ENCODE results near the gene PRDM13. TPM values are rescaled to one million over a fixed set of nuclear protein-coding genes. Genes with fewer than 3 reads are reported as not detected.

Gene PRDM13
- polyA plus RNA-seq (2013), result 0.03 and 0.06 TPM in 2 replicates

DNA sequence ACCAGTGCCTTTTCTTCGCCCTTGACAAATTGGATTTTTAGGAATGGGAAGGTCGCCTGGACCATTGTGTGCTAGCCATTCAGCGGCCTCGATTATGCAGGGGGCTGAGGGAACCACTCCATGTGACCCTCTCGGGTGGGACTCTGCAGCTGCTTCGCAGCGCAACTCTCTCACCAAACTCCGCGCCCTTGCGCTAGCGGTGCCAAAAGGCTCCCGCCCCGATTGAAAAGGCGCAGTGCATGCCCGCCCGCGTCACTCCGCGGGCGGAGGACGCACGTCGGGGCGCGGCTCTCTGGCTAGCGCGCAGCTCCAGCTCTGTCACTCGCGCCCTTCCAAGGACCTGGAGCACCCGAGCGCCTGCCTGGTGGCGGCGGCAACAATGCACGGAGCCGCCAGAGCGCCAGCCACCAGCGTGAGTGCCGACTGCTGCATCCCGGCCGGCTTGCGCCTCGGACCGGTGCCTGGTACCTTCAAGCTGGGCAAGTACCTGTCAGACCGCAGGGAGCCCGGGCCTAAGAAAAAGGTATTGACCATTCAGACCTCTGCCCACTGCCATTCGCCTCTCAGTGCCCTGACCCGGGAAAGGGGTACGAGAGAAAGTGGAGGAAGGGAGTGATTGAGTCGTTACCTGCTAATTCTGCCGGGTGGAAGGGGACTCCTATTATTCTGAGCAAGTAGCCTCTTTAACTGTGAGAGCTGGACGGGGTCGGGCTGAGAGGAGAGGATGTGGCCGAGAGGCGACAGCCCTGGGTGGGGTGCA lies at the start of gene PRDM13:
PRDM13 (plus strand) TSS at position 178 of the 760 bp plus-strand sequence; CDS start at position 380, 202 bp downstream.
- no peak within 1 kb of the TSS for H4K8ac ChIP-seq (ENCODE audit: low read depth, low read length)
- peaks cover 7% of the 10 kb centered on the region for H3K9me3 ChIP-seq (ENCODE audit: insufficient read depth, low read depth, low read length)
- WGBS (ENCODE audit: extremely low coverage, insufficient coverage, insufficient read length), result no CpG with 5 or more reads among the region's 54 CpGs
- no peak within 1 kb of the TSS for H3K27ac ChIP-seq (ENCODE audit: low read depth, low read length)
- H2BK12ac ChIP-seq (ENCODE audit: low read length), result no peak within 1 kb of the TSS
- H3K36me3 ChIP-seq (ENCODE audit: control insufficient read depth in 1 of 2, insufficient read depth in 2 of 2, low read length in 2 of 2), result no peaks in the 10 kb centered on the region
- H3K4me3 ChIP-seq (ENCODE audit: low read depth, low read length), result no peak within 1 kb of the TSS
- H3K23ac ChIP-seq (ENCODE audit: low read length), result peak within 1 kb of the TSS; percentile 20
- no peak within 1 kb of the TSS for H3K14ac ChIP-seq (ENCODE audit: low read length)
- H3K18ac ChIP-seq (ENCODE audit: low read length), result no peak within 1 kb of the TSS
- H2BK120ac ChIP-seq (ENCODE audit: insufficient read depth, low read length, poor library complexity), result no peak within 1 kb of the TSS
- no peak within 1 kb of the TSS for H2AK5ac ChIP-seq (ENCODE audit: low read length)
- H2AFZ ChIP-seq (ENCODE audit: insufficient read depth, low read length, poor library complexity), result no peak within 1 kb of the TSS
- no peak within 1 kb of the TSS for H2BK5ac ChIP-seq (ENCODE audit: low read depth, low read length, poor library complexity)
- H4K12ac ChIP-seq (ENCODE audit: low read depth, low read length), result no peak within 1 kb of the TSS
- H4K91ac ChIP-seq (ENCODE audit: low read depth, low read length), result no peak within 1 kb of the TSS
- H3K4me1 ChIP-seq (ENCODE audit: control insufficient read depth in 1 of 2, insufficient read depth in 2 of 2, low read length in 2 of 2), result peaks cover 0 to 7% of the 10 kb centered on the region in 2 experiments
- H3K9ac ChIP-seq (ENCODE audit: low read length), result no peak within 1 kb of the TSS
- no peaks in the 10 kb centered on the region for H3K79me2 ChIP-seq (ENCODE audit: control insufficient read depth, insufficient read depth, low read length, poor library complexity)
- no peaks in the 10 kb centered on the region for H3K79me1 ChIP-seq (ENCODE audit: low read length)
- no peak within 1 kb of the TSS for H3K4ac ChIP-seq (ENCODE audit: low read depth, low read length)
- H3K4me2 ChIP-seq (ENCODE audit: low read length), result no peak within 1 kb of the TSS
- H3K27me3 ChIP-seq (ENCODE audit: insufficient read depth, low read length), result peaks cover 83% of the 10 kb centered on the region
- no peak for DNase-seq

GRCh38 chr6:99559057-99559456 lies 47.6 kb upstream of the PRDM13 start:
- Histone ChIP-seq H2BK12ac (ENCODE audit: low read length) (no peak overlapping the region), H3K9me3 (ENCODE audit: insufficient read depth, low read depth, low read length) (no peaks in the 10 kb centered on the region), H3K27ac (ENCODE audit: low read depth, low read length) (no peak overlapping the region), H2BK5ac (ENCODE audit: low read depth, low read length, poor library complexity) (no peak overlapping the region), H2AFZ (ENCODE audit: insufficient read depth, low read length, poor library complexity) (no peak overlapping the region), H3K18ac (ENCODE audit: low read length) (no peak overlapping the region), H4K12ac (ENCODE audit: low read depth, low read length) (no peak overlapping the region), H3K36me3 (ENCODE audit: control insufficient read depth in 1 of 2, insufficient read depth in 2 of 2, low read length in 2 of 2) (peaks cover 12 to 16% of the 10 kb centered on the region in 2 experiments), H3K4me1 (ENCODE audit: control insufficient read depth in 1 of 2, insufficient read depth in 2 of 2, low read length in 2 of 2) (no peaks in the 10 kb centered on the region), H3K9ac (ENCODE audit: low read length) (no peak overlapping the region), H2BK120ac (ENCODE audit: insufficient read depth, low read length, poor library complexity) (no peak overlapping the region), H3K4me3 (ENCODE audit: low read depth, low read length) (no peak overlapping the region), H4K91ac (ENCODE audit: low read depth, low read length) (no peak overlapping the region), H3K23ac (ENCODE audit: low read length) (no peak overlapping the region), H3K27me3 (ENCODE audit: insufficient read depth, low read length) (no peaks in the 10 kb centered on the region), H3K79me2 (ENCODE audit: control insufficient read depth, insufficient read depth, low read length, poor library complexity) (no peaks in the 10 kb centered on the region), H4K8ac (ENCODE audit: low read depth, low read length) (no peak overlapping the region), H3K79me1 (ENCODE audit: low read length) (no peaks in the 10 kb centered on the region), H2AK5ac (ENCODE audit: low read length) (no peak overlapping the region), H3K4me2 (ENCODE audit: low read length) (no peak overlapping the region), H3K14ac (ENCODE audit: low read length) (no peak overlapping the region), H3K4ac (ENCODE audit: low read depth, low read length) (no peak overlapping the region)
- WGBS (ENCODE audit: extremely low coverage, insufficient coverage, insufficient read length), result no CpG with 5 or more reads among the region's 2 CpGs
- DNase-seq, result no peak

GRCh38 chr6:99560668-99561067 lies 46.0 kb upstream of the PRDM13 start:
- 100% methylated on average over 1 of the region's 4 CpGs for WGBS (ENCODE audit: extremely low coverage, insufficient coverage, insufficient read length)
- H4K91ac ChIP-seq (ENCODE audit: low read depth, low read length), result no peak overlapping the region
- H3K36me3 ChIP-seq (ENCODE audit: control insufficient read depth in 1 of 2, insufficient read depth in 2 of 2, low read length in 2 of 2), result peaks cover 9 to 13% of the 10 kb centered on the region in 2 experiments
- H3K4me2 ChIP-seq (ENCODE audit: low read length), result no peak overlapping the region
- H4K8ac ChIP-seq (ENCODE audit: low read depth, low read length), result no peak overlapping the region
- no peak overlapping the region for H2BK120ac ChIP-seq (ENCODE audit: insufficient read depth, low read length, poor library complexity)
- no peaks in the 10 kb centered on the region for H3K79me2 ChIP-seq (ENCODE audit: control insufficient read depth, insufficient read depth, low read length, poor library complexity)
- DNase-seq, result no peak
- no peak overlapping the region for H2BK12ac ChIP-seq (ENCODE audit: low read length)
- H3K14ac ChIP-seq (ENCODE audit: low read length), result no peak overlapping the region
- H3K23ac ChIP-seq (ENCODE audit: low read length), result no peak overlapping the region
- H3K18ac ChIP-seq (ENCODE audit: low read length), result no peak overlapping the region
- H3K4me1 ChIP-seq (ENCODE audit: control insufficient read depth in 1 of 2, insufficient read depth in 2 of 2, low read length in 2 of 2), result no peaks in the 10 kb centered on the region
- no peak overlapping the region for H3K4me3 ChIP-seq (ENCODE audit: low read depth, low read length)
- H2BK5ac ChIP-seq (ENCODE audit: low read depth, low read length, poor library complexity), result no peak overlapping the region
- H2AFZ ChIP-seq (ENCODE audit: insufficient read depth, low read length, poor library complexity), result no peak overlapping the region
- H3K79me1 ChIP-seq (ENCODE audit: low read length), result no peaks in the 10 kb centered on the region
- no peak overlapping the region for H4K12ac ChIP-seq (ENCODE audit: low read depth, low read length)
- no peak overlapping the region for H3K9ac ChIP-seq (ENCODE audit: low read length)
- no peak overlapping the region for H2AK5ac ChIP-seq (ENCODE audit: low read length)
- no peak overlapping the region for H3K4ac ChIP-seq (ENCODE audit: low read depth, low read length)
- H3K27ac ChIP-seq (ENCODE audit: low read depth, low read length), result no peak overlapping the region
- H3K9me3 ChIP-seq (ENCODE audit: insufficient read depth, low read depth, low read length), result no peaks in the 10 kb centered on the region
- no peaks in the 10 kb centered on the region for H3K27me3 ChIP-seq (ENCODE audit: insufficient read depth, low read length)

DNA sequence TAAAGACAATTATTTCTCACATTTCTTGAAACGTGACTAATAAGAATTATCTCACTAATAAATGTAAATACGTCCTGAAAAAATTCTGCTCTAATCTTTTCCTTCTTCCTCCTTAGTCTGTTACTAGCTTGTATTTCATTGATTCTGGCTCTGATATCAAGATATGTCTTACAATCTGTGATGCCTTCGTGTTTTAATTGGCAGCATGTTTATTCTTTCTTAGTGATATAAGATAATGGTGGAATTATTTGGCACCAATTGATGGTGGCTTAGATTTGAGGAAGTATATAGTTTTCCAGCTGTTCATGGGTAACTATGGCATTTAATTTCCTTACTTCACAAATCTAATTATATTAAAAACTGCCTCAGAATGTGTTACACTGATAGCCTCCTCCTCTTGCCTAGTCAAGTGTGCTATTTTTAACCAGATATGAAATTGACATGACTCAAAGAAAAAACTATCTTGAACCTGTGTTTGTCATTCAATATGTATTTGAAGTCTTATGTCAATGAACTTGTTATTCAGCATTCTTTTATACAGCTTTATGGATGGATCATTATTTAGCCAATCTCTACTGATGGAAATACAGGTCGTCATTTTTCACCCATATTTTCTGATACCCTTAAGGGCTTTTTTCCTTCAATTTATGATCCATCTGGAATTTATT lies 43.4 kb upstream of the PRDM13 start:
- Histone ChIP-seq H3K79me1 (ENCODE audit: low read length) (peaks cover 3% of the 10 kb centered on the region), H4K12ac (ENCODE audit: low read depth, low read length) (no peak overlapping the region), H2AFZ (ENCODE audit: insufficient read depth, low read length, poor library complexity) (no peak overlapping the region), H2BK12ac (ENCODE audit: low read length) (no peak overlapping the region), H2BK120ac (ENCODE audit: insufficient read depth, low read length, poor library complexity) (no peak overlapping the region), H3K4me3 (ENCODE audit: low read depth, low read length) (no peak overlapping the region), H3K4ac (ENCODE audit: low read depth, low read length) (no peak overlapping the region), H3K9me3 (ENCODE audit: insufficient read depth, low read depth, low read length) (no peaks in the 10 kb centered on the region), H3K9ac (ENCODE audit: low read length) (no peak overlapping the region), H4K91ac (ENCODE audit: low read depth, low read length) (no peak overlapping the region), H2AK5ac (ENCODE audit: low read length) (no peak overlapping the region), H3K27me3 (ENCODE audit: insufficient read depth, low read length) (no peaks in the 10 kb centered on the region), H3K36me3 (ENCODE audit: control insufficient read depth in 1 of 2, insufficient read depth in 2 of 2, low read length in 2 of 2) (peaks cover 3 to 4% of the 10 kb centered on the region in 2 experiments), H3K4me1 (ENCODE audit: control insufficient read depth in 1 of 2, insufficient read depth in 2 of 2, low read length in 2 of 2) (no peaks in the 10 kb centered on the region), H3K27ac (ENCODE audit: low read depth, low read length) (no peak overlapping the region), H3K23ac (ENCODE audit: low read length) (no peak overlapping the region), H3K4me2 (ENCODE audit: low read length) (no peak overlapping the region), H3K79me2 (ENCODE audit: control insufficient read depth, insufficient read depth, low read length, poor library complexity) (peaks cover 4% of the 10 kb centered on the region), H3K18ac (ENCODE audit: low read length) (no peak overlapping the region), H3K14ac (ENCODE audit: low read length) (no peak overlapping the region), H4K8ac (ENCODE audit: low read depth, low read length) (no peak overlapping the region), H2BK5ac (ENCODE audit: low read depth, low read length, poor library complexity) (no peak overlapping the region)
- no CpG with 5 or more reads among the region's 4 CpGs for WGBS (ENCODE audit: extremely low coverage, insufficient coverage, insufficient read length)
- peak; percentile 16 to 82 for DNase-seq

Measured in trophoblast cell (in vitro differentiated cells and primary cell).